GM10248 (cell line): ENCODE data around the gene IZUMO1R.

Source experiments
- CTCF ChIA-PET: fragments of 300-600 bp; sonication (Branson Sonifier 250); formaldehyde crosslinking; extraction: SDS; loops from one replicate; lab custom pipeline; 2021; ENCODE audit warnings: antibody characterized with exemption; lab: Yijun Ruan, JAX
- POLR2A ChIA-PET: fragments of 350-650 bp; sonication (Branson Sonifier 250); formaldehyde crosslinking; extraction: SDS; loops from one replicate; lab custom pipeline; 2020; ENCODE audit warnings: antibody characterized with exemption; lab: Yijun Ruan, JAX
- DNase-seq: peaks from one replicate; pipeline ENCODE4 v3.0.0; 2012; ENCODE audit errors: extremely low spot score
- TF ChIP-seq, protein P1 (sequence below): IDR thresholded peaks from 2 replicates; pipeline ENCODE4 v1.5.1; 2012; ENCODE audit warnings: mild to moderate bottlenecking, low read depth; ENCODE audit errors: extremely low read depth, missing control alignments, control extremely low read depth

The IZUMO1R gene

DNA sequence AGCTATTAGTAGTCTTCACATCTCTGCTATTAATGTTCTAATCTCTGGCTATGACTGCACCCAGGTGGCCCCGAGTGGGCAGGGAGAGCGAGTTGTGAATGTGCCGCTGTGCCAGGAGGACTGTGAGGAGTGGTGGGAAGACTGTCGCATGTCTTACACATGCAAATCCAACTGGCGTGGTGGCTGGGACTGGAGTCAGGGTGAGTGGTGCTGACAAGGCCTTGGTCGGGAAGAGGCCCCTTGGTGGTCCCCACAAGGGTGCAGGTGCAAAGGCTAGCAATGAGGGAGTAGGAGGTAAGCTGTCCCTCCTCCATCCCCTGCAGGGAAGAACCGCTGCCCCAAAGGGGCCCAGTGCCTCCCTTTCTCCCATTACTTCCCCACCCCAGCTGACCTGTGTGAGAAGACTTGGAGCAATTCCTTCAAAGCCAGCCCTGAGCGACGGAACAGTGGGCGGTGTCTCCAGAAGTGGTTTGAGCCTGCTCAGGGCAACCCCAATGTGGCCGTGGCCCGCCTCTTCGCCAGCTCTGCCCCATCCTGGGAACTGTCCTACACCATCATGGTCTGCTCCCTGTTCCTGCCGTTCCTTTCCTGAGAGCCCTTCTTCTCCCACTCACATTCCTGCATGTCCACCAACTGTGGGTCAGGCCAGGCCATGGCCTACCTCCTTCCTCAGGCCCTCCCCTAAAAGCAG lies 2.9 kb downstream of the IZUMO1R start:
- TF ChIP-seq, protein P1, sequence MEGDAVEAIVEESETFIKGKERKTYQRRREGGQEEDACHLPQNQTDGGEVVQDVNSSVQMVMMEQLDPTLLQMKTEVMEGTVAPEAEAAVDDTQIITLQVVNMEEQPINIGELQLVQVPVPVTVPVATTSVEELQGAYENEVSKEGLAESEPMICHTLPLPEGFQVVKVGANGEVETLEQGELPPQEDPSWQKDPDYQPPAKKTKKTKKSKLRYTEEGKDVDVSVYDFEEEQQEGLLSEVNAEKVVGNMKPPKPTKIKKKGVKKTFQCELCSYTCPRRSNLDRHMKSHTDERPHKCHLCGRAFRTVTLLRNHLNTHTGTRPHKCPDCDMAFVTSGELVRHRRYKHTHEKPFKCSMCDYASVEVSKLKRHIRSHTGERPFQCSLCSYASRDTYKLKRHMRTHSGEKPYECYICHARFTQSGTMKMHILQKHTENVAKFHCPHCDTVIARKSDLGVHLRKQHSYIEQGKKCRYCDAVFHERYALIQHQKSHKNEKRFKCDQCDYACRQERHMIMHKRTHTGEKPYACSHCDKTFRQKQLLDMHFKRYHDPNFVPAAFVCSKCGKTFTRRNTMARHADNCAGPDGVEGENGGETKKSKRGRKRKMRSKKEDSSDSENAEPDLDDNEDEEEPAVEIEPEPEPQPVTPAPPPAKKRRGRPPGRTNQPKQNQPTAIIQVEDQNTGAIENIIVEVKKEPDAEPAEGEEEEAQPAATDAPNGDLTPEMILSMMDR, result no peak
- CTCF ChIA-PET, result interaction anchor here (1.3 kb wide), 1 partner anchor 31 kb away, joined by 4 read pairs; no protein-coding TSS in a partner anchor
- no peak for DNase-seq
- POLR2A ChIA-PET, result no interaction called here

DNA sequence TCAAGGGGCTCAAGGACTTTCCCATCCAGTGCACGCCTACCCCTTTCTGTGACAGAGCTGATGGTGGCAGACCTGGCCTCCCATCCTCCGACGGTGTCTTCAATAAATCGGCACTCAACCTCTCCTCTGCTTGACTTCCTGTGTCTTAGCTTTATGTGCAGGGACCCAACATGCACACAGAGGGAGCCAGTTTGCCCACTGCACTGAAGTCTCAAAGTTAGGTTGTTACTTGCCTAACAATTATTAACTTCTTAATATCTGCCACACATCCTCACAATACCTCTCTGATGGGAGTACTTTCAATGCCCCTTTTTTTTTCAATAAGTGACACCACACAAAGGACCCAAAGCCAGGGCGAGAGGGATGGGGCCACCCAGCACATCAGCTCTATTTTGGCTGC lies 3.6 kb downstream of the IZUMO1R start:
- no peak for DNase-seq
- POLR2A ChIA-PET, result no interaction called here
- TF ChIP-seq, protein P1, result no peak
- CTCF ChIA-PET, result interaction anchor here (1.3 to 2.2 kb wide), 2 partner anchors 32 to 137 kb away, joined by 4 read pairs; no protein-coding TSS in a partner anchor

DNA sequence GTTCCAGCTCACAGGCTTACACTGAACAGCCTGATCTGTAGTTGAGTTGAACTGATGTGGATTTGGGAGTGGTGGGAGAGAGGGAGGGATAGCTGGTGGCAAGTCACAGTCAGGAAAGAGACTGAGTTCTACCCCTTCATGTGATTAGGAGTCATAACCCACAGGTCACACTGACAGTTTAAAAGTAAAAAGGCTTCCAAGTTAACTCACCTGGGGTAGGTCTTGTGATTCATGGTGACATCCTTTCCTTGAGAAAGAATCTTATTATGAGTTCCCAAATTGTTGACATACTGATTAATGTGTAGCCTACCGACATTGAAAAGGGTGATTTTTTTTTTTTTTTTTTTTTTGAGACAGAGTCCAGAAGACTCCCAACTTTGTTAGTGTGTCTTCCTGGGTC lies 5.4 kb downstream of the IZUMO1R start:
- DNase-seq, result no peak
- ChIA-PET POLR2A (no interaction called here), CTCF (interaction anchor here (0.9 to 2.2 kb wide), 7 partner anchors 12 to 263 kb away, joined by 3 to 7 read pairs (median 3); no protein-coding TSS in a partner anchor)
- TF ChIP-seq, protein P1, result no peak

- DNase-seq, result no peak
- POLR2A ChIA-PET, result no interaction called here
- TF ChIP-seq, protein P1, result no peak
- CTCF ChIA-PET, result interaction anchor here (0.8 to 2.2 kb wide), 6 partner anchors 9 to 139 kb away, joined by 3 to 7 read pairs (median 3); no protein-coding TSS in a partner anchor
Observed at GRCh38 chr11:94310191-94310875, 6.0 kb downstream of the IZUMO1R start.

- ChIA-PET CTCF (interaction anchor here (1.0 kb wide), 1 partner anchor 193 kb away, joined by 3 read pairs; no protein-coding TSS in a partner anchor), POLR2A (no interaction called here)
- TF ChIP-seq, protein P1, result no peak
- no peak for DNase-seq
Observed at GRCh38 chr11:94312339-94312738, 8.0 kb downstream of the IZUMO1R start.

- CTCF ChIA-PET, result interaction anchor here (0.6 to 2.1 kb wide), 3 partner anchors 8 to 191 kb away, joined by 3 to 8 read pairs (median 4); no protein-coding TSS in a partner anchor
- TF ChIP-seq, protein P1, result no peak
- DNase-seq, result no peak
- POLR2A ChIA-PET, result no interaction called here
Observed at GRCh38 chr11:94314064-94314463, 9.7 kb downstream of the IZUMO1R start.
